GM12801 (cell line): Measurements from ENCODE around the gene RAD52.

Experiments used
- TF ChIP-seq, protein P1 (sequence below): IDR thresholded peaks from one replicate; pipeline ENCODE4 v1.5.1; 2011; ENCODE audit warnings: control low read depth; ENCODE audit not compliant: insufficient read length; ENCODE audit errors: extremely low read depth

RAD52 gene

DNA sequence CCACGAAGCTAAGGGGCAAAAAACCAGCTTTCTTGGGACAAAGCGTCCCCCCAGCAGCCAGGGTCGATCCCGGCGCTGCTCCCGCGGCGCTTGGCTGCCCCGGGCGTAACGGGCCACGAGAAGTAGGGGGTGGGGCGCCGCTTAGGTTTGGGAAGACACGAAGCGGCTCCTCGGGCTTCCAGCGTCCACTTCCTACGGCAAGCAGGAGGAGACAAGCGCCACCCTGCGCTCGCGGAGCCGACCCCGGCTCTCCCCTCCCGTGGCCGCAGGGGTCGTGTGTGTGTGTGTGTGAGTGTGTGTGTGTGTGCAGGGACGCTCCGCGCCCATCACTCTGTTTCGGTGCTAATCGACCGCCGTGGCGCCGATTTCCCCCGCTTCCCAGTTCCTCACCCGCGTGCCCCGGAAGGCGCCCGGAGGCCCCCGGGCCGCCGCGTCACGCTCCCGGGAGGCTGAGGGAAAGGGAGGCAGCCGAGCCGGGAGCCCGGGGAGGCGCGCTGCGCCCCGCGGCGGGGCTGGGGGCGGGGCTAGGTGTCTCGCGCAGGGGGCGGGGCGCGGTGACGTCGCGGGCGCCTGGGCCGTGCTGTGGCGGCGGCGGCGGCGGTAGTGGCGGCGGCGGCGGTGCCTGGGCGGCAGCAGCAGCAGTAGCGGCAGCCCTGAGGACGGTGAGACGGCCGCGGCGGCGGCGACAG lies 41.3 kb upstream of the RAD52 start, which contains the start of gene ERC1:
TSS of gene ERC1 (plus strand) at position 563 of the 689 bp plus-strand sequence. CDS start 36,681 bp downstream, outside the sequence.
- TF ChIP-seq, protein P1, sequence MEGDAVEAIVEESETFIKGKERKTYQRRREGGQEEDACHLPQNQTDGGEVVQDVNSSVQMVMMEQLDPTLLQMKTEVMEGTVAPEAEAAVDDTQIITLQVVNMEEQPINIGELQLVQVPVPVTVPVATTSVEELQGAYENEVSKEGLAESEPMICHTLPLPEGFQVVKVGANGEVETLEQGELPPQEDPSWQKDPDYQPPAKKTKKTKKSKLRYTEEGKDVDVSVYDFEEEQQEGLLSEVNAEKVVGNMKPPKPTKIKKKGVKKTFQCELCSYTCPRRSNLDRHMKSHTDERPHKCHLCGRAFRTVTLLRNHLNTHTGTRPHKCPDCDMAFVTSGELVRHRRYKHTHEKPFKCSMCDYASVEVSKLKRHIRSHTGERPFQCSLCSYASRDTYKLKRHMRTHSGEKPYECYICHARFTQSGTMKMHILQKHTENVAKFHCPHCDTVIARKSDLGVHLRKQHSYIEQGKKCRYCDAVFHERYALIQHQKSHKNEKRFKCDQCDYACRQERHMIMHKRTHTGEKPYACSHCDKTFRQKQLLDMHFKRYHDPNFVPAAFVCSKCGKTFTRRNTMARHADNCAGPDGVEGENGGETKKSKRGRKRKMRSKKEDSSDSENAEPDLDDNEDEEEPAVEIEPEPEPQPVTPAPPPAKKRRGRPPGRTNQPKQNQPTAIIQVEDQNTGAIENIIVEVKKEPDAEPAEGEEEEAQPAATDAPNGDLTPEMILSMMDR: no peak

DNA sequence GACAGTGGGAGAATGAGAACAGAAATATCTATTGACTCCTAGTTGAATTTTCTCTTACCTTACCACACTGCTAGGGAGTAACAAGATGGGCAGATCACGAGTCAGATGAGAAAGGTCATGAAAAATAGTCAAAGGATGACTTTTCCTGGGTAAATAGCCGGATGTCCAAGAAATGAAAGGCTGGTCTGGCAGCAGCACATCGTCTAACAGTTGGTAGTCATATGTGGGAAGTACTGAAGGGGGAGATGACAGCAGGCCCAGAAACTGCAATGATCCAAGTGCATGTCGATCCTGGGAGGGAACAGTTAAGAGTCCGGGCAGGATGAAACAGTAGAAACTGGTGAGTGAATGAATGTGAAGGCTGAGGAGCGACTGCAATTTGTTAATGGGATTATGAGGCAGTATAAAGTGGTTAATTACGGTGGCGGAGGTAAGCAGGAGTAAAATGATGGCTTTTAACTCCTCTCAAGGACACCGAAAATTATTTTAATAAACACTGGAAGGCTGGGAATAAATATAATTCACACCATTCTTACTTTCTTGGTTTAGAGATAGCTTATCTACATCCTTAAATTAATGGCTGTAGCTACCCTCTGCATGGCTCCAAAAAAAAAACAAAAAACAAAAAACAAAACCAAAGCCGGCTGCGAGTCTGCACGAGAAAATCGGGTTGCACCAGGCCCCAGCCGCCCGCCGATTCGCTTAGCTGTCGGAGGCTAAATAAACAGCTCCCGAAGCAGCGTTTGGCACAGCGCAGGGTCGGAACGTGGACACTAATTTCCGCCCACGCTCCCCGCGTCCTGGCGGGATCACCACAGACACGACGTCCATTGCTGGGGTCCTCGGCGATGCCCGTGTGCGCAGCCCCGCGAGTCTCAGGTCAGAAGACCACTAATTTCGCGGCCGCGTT lies 40.5 kb upstream of the RAD52 start:
- TF ChIP-seq, protein P1: no peak

DNA sequence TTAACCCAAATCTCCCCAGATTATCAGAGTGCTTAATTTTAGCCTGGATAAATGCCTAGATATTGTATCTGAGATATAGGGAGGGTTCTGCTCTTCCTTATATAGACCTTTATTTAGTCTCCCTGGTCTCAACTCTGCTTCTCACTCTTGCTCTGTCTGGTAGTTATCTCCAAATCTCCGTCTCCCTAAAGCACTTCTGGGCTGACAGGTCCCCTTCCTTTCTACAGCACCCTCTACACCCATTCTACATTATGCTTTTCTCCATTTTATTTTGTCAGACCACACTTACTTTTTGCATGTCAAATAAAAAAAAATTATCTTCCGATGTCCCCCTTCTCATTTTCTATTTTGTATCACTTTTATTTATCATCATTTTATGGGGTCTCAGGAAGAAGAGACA lies 39.6 kb upstream of the RAD52 start:
- TF ChIP-seq, protein P1: no peak

DNA sequence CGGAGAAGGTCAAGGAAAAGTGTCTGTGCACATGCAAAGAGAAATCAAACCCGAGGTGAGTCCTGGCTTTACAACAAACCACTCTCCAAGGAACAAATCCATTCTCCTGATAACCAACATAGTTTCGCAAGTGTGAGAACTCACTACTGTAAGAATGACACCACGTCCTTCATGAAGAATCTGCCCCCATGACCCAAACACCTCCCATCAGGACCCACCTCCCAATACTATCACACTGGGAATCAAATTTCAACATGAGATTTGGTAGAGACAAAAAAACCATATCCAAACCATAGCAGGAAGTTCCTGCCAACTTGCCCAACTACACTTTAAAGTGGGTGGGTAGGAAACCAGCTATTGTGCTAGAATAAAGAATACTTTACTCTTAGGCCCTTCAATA lies 39.2 kb upstream of the RAD52 start:
- TF ChIP-seq, protein P1: no peak

DNA sequence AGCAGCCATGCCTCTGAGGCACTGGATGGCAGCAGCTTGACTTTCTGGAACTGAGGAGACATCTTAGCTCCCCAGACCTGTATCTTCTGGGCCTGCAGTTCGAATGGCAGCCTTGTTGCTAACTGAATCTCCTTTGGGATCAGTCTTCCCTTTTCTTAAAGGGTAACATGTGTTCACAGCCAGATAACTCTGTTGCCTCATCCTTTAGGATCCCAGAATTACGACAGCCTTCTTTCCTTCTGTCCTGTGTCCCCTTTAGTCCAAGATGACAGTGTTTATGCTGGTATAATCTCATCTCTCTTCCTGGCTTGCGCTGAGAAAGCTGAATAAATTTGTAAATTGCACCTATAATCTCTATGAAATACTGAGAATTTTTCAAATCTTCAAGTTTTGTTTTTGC lies 32.5 kb upstream of the RAD52 start:
- TF ChIP-seq, protein P1: no peak

DNA sequence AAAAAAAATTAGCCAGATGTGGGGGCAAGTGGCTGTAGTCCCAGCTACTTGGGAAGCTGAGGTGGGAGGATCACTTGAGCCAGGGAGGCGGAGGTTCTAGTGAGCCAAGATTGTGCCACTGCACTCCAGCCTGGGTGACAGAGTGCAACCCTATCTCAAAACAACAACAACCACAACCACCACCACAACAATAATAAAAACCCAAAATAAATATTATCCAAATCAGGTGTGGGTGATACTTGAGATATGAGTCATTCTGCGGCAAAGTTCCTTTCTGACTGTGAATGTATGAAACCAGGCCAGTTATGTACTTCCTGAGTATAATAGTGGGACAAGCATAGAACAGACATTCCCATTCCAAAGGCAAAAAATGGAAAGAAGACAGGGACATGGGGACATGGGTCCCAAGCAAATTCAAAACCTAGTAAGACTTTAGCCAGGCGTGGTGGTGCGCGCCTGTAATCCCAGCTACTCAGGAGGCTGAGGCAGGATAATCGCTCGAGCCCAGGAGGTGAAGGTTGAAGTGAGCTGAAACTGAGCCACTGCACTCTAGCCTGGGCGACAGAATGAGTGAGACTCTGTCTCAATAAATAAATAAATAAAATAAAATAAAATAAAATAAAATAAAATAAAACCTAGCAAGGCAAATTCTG lies 31.8 kb upstream of the RAD52 start:
- TF ChIP-seq, protein P1: no peak

DNA sequence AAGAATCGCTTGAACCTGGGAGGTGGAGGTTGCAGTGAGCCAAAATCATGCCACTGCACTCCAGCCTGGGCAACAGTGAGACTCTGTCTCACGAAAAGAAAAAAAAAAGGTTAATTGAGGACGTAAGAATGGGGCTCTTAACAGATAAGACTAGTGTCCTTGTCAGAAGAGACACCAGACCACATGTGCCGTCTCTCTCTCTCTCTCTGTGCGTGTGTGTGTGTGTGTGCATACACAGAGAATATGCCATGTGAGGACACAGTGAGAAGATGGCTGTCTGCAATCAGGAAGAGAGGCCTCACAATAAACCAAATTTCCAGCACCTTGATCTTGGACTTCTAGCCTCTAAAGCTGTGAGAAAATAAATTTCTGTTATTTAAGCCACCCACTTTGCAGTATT lies 29.9 kb upstream of the RAD52 start:
- TF ChIP-seq, protein P1: no peak
